NT2/D1 (cell line): ENCODE measurements around the gene TTC38.

ENCODE experiments used
- SUZ12 ChIP-seq: IDR thresholded peaks from 2 replicates; pipeline ENCODE4 v1.6.1; 2011; ENCODE audit not compliant: insufficient read length, insufficient read depth; ENCODE audit errors: extremely low read depth
- YY1 ChIP-seq: IDR thresholded peaks from 2 replicates; pipeline ENCODE4 v1.6.1; 2011; ENCODE audit not compliant: insufficient read length, insufficient read depth
- ZNF274 ChIP-seq: IDR thresholded peaks from 2 replicates; pipeline ENCODE4 v1.6.1; 2011; ENCODE audit warnings: mild to moderate bottlenecking, low read depth, low read length

DNA sequence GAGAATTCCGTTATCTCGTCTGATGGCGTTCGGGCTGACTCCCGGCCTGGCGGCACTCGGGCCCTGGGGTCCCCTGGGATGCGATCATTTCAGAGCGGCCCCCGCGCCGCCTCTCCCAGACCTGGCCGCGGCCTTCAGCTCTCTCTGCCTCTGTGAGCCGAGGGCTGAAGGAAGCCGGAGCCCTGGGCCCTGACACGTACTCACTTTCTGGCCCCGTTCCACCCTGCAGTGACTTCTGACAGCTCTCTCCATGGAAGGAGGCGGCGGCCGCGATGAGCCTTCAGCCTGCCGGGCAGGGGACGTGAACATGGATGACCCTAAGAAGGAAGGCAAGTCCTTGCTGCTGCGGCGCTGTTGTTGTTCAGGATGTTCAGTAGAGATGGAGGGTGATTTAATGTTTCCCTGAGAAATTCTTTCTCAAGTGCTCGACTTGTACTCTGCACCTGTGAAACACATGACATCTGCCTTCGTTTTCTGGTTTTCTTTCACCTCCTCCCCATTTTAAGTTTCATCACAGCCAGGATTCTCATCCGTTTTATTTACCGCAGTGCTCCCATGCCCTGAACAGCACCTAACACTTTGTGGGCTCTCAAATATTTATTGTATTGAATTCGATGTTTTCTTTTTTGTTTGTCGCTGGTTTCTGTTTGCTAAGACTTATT lies 29.5 kb downstream of the TTC38 start:
- TF ChIP-seq SUZ12 (no peak), ZNF274 (no peak), YY1 (no peak)
